Body of pancreas (tissue), 4 donors: ENCODE measurements around the gene TNIK.

ENCODE experiments used
- CTCF ChIP-seq, 7 experiments: fragments of 450-650 bp in 4 of 7; fragments of 200-600 bp in 3 of 7; sonication (generic) in 3 of 7; IDR thresholded peaks; one replicate each; pipeline ENCODE4 v1.5.1; 2016 to 2019; ENCODE audit warnings: antibody characterized with exemption in 7 of 7
- POLR2A ChIP-seq, 3 donors: fragments of 450-650 bp; IDR thresholded peaks; one replicate each; pipeline ENCODE4 v1.6.1; 2016; ENCODE audit warnings: antibody characterized with exemption in 3 of 3, mild to moderate bottlenecking in 2 of 3

GRCh38 chr3:171356251-171356650 is 104.0 kb downstream of the TNIK start:
- TF ChIP-seq CTCF (IDR thresholded peaks at IDR 0.05) (no peak), POLR2A (IDR thresholded peaks at IDR 0.05) (no peak)
